HK-2 (cell line): Measurements from ENCODE around the gene CDKN1B.
"Not testable (repeated sequence)": the region's sequence is repeated elsewhere in the genome, so short reads cannot be mapped to it uniquely, and the experiment has no call there.

Source experiments
- DNase-seq: peaks from one replicate; pipeline ENCODE4 v3.0.0-alpha.2; 2018; ENCODE audit not compliant: unreplicated experiment

Gene CDKN1B

GRCh38 chr12:12724421-12725085 is 7.4 kb downstream of the CDKN1B start:
- DNase-seq: no peak

- DNase-seq: peak; percentile 93
These were observed 8.2 kb downstream of the CDKN1B start for GRCh38 chr12:12725086-12725955.

- DNase-seq: no peak
These were observed 8.9 kb downstream of the CDKN1B start for GRCh38 chr12:12725956-12726554.

- no peak for DNase-seq
These were observed 9.5 kb downstream of the CDKN1B start for GRCh38 chr12:12726555-12727093.

GRCh38 chr12:12731178-12731577 is 14.0 kb downstream of the CDKN1B start:
- no peak for DNase-seq

GRCh38 chr12:12731785-12732184 is 14.6 kb downstream of the CDKN1B start:
- DNase-seq: no peak

GRCh38 chr12:12733118-12733517 is 15.9 kb downstream of the CDKN1B start:
- DNase-seq: no peak

- DNase-seq: no peak
These were observed 16.9 kb downstream of the CDKN1B start for GRCh38 chr12:12734054-12734453.

GRCh38 chr12:12734561-12735071 is 17.4 kb downstream of the CDKN1B start:
- DNase-seq: no peak

GRCh38 chr12:12735301-12735700 is 18.1 kb downstream of the CDKN1B start:
- DNase-seq: no peak

- no peak for DNase-seq
These were observed 19.9 kb downstream of the CDKN1B start for GRCh38 chr12:12736759-12737676.

GRCh38 chr12:12738152-12738551 is 21.0 kb downstream of the CDKN1B start:
- not testable (repeated sequence) for DNase-seq

GRCh38 chr12:12741660-12742059 is 24.5 kb downstream of the CDKN1B start:
- DNase-seq: no peak

- DNase-seq: no peak
These were observed 27.6 kb downstream of the CDKN1B start for GRCh38 chr12:12744546-12745305.

GRCh38 chr12:12745576-12746211 is 28.5 kb downstream of the CDKN1B start:
- no peak for DNase-seq

- no peak for DNase-seq
These were observed 30.1 kb downstream of the CDKN1B start for GRCh38 chr12:12747278-12747677.

GRCh38 chr12:12748044-12748443 is 30.9 kb downstream of the CDKN1B start:
- DNase-seq: no peak

GRCh38 chr12:12749433-12749832 is 32.3 kb downstream of the CDKN1B start:
- DNase-seq: no peak

- no peak for DNase-seq
These were observed 38.8 kb downstream of the CDKN1B start for GRCh38 chr12:12755923-12756322.

GRCh38 chr12:12757121-12757520 is 40.0 kb downstream of the CDKN1B start:
- no peak for DNase-seq
